Measurements from ENCODE around the gene CADM3. TPM values are rescaled to one million over a fixed set of nuclear protein-coding genes. Genes with fewer than 3 reads are reported as not detected.

Gene CADM3
- total and polyA plus RNA-seq, 2 donors (not counting 3 experiments of a cell fraction or from before 2014, with no cell fraction given): 2.7 to 6.0 TPM

DNA sequence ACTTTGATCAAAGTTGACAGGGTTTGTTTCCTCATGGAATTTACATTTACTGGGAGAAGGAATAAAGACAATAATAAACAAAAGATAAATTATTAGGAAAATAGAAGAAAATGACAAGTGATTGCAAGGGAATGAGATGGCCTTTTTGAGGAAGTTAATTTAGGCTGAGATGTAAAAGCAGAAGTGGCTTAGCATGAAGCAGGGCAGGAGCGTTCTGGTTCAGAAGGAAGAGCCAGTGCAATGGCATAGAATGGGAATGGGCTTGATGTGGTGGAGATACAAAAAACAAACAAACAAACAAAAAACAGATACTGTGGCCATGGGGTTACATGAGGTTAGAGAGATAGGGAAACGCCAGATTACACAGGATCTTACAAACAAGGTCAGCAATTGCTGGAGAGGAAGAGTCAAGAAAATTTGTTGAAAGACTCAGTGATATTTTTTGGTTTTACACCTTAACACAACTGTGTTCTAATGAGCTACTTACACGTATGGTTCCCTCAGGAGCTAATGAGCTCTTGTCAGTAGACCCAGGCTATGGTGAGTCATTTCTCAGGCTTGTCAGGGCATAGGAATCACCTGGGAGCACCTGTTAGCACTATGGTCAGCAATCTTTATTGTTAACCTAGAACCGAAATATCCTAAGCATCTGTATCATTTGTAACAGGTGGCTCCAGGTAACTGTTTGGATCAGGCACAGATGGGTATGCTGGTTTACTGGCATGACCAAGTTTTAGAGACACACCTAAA is 8.7 kb upstream of the CADM3 start:
- H3K4me1 ChIP-seq (ENCODE audit: control insufficient read depth, extremely low read depth, insufficient read depth, low read length): peaks cover 7% of the 10 kb centered on the region
- no peaks in the 10 kb centered on the region for H3K9me3 ChIP-seq (replicated peaks; ENCODE audit: control insufficient read depth, insufficient read depth, low read length)
- dilution Hi-C loops (cut with MboI; ENCODE audit: extremely low pct_ligation_motif_present, low sequenced_read_pairs) (no loop called here), intact Hi-C loops (cut with micrococcal nuclease) (no loop called here)
- POLR2A ChIA-PET: no interaction called here
- no peak overlapping the region for H3K9ac ChIP-seq (replicated peaks; ENCODE audit: extremely low read depth, insufficient read depth, low read length)
- CTCF ChIA-PET: interaction anchor here (0.9 to 4.6 kb wide), 17 partner anchors 10 to 844 kb away, joined by 3 to 85 read pairs (median 22); partner anchors contain the start of gene DUSP23
- TF ChIP-seq, protein P1, sequence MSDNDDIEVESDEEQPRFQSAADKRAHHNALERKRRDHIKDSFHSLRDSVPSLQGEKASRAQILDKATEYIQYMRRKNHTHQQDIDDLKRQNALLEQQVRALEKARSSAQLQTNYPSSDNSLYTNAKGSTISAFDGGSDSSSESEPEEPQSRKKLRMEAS (IDR thresholded peaks at IDR 0.05; ENCODE audit: insufficient read depth, insufficient read length): no peak
- TF ChIP-seq GATA2 (IDR thresholded peaks at IDR 0.05; ENCODE audit: insufficient read depth, insufficient read length, low read depth, low read length) (no peak), POLR2AphosphoS5 (IDR thresholded peaks at IDR 0.05; ENCODE audit: insufficient read depth, low read depth, low read length) (no peak), CTCF (IDR thresholded peaks at IDR 0.05; ENCODE audit: extremely low read depth in 1 of 2, insufficient read depth in 1 of 2, low read depth in 1 of 2, low read length in 2 of 2) (no peak), MYC (IDR thresholded peaks at IDR 0.05; ENCODE audit: low read depth, low read length) (no peak), POLR2A (IDR thresholded peaks at IDR 0.05; ENCODE audit: low read depth, low read length) (no peak), EZH2 (IDR thresholded peaks at IDR 0.05; ENCODE audit: borderline replicate concordance, low read depth, low read length, severe bottlenecking) (no peak), JUN (IDR thresholded peaks at IDR 0.05; ENCODE audit: borderline replicate concordance, insufficient read depth, insufficient read length, low read depth) (no peak), FOS (IDR thresholded peaks at IDR 0.05; ENCODE audit: borderline replicate concordance, insufficient read depth, low read length) (no peak)
- FAIRE-seq (no peak), DNase-seq (ENCODE audit: low read depth, low spot score) (no peak)
- peaks cover 4 to 11% of the 10 kb centered on the region in 2 experiments for H3K27me3 ChIP-seq (ENCODE audit: control insufficient read depth in 2 of 2, insufficient read depth in 2 of 2, low read length in 2 of 2)
- no peak overlapping the region for H3K27ac ChIP-seq (ENCODE audit: insufficient read depth, low read depth, low read length)
- no peaks in the 10 kb centered on the region for H4K20me1 ChIP-seq (replicated peaks; ENCODE audit: control insufficient read depth, extremely low read depth, insufficient read depth, low read length)
- no peak overlapping the region for H2AFZ ChIP-seq (ENCODE audit: low read depth, low read length)
- no peak overlapping the region for H3K4me2 ChIP-seq (ENCODE audit: insufficient read depth, low read length)
- H3K9me1 ChIP-seq (replicated peaks; ENCODE audit: control insufficient read depth, extremely low read depth, insufficient read depth, low read length): no peaks in the 10 kb centered on the region
- H3K79me2 ChIP-seq (ENCODE audit: control insufficient read depth, insufficient read depth, low read length): no peaks in the 10 kb centered on the region
- H3K4me3 ChIP-seq (replicated peaks in 1 of 3; ENCODE audit: insufficient read depth in 1 of 3, low read depth in 1 of 3, low read length in 3 of 3): no peak overlapping the region
- no TSS peak for BruUV-seq (replicated peaks)
- H3K36me3 ChIP-seq (ENCODE audit: control insufficient read depth in 2 of 2, extremely low read depth in 1 of 2, insufficient read depth in 2 of 2, low read length in 2 of 2): no peaks in the 10 kb centered on the region
